GM18873 (cell line): Measurements from ENCODE around the gene GRIN3B.
A peak's percentile ranks its signal among the peaks of the same experiment; 100 is the strongest.

ENCODE experiments used
- ATAC-seq: cut with Tn5 transposase; IDR thresholded peaks from one replicate; pipeline ENCODE4 v1.9.1; 2021; ENCODE audit warnings: mild to moderate bottlenecking, moderate library complexity, moderate number of reproducible peaks; ENCODE audit not compliant: unreplicated experiment, low FRiP score

GRIN3B gene

DNA sequence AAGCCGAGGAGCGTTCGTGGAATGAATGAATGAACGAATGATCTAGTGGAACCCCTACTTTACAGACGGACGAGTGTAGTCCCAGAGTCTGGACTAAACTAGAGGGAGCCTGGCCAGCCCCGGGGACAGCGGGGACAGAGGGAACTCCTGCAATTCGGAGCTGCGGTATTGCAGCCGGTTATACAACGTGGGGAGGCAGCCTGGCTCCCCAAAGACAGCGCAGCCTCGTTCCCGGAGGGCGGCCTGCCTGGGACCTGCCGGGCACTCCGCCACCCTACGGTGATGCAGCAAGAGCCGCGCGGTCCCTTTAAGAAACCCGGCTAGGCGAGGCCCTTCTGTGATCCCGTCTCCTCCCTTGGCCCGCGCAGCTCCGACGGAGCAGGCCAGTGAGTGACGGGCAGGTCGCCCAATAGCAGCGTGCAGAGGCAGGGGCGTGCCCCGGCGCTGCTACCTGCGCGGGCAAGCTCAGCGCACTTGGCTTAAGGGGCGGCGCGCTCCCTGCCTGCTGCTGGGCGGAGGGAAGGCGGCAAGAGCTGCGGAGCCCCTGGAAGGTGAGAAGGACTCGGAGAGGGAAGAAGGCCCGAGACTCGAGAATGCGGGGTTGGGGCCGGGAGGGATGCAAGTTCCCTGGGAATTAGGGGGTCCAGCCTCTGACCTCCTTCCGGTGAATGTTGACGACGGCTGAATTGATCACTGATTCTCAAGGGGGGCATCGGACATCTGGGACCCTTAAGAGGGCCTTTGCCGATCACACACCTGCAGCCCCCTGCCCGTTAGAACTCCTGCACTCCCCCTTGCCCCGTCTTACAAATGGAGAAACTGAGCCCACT, 39.6 kb downstream of the GRIN3B start, which contains the start of gene ABCA7:
ABCA7 (plus strand) TSS at position 462 of the 830 bp plus-strand sequence. CDS start 1,255 bp downstream, outside the sequence.
- ATAC-seq = peak; percentile 63

DNA sequence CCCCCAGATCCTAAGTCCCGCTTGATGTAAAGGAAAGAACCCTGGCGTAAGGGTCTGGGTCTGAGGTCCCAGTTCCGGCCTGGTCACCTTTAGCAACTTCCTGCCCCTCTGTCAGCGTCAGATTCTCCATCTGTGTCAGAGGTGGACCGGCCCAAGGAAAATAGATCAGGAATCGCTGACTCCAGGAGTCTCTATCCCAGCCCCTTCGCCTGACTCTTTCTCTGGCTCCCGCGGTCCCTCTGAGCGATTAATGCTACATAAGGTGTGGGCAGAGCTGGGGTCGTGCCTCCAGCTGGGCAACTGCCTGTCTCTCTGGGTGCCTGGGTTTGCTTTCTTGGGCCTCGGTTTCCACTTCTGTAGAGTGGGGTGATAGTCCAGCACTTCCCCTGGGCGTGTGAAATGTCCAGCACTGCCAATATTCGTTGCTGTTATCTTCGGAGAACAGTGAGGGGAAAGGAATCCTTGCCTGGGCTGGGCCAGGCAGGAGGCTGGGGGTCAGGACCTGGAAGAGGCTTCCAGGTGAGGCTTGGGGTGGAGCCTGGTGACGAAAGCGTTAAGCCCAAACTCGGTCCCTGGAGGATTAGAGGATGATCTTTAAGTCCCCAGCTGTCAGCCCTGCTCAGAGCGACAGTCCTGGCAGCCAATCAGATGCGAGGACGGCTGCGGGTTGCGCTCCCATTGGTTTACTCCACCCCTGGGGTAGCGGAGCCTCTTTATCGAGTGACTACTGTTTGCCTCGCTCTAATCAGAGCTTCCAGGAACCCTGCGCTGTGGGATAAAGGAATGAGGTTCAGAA, 40.5 kb downstream of the GRIN3B start:
- ATAC-seq = peak; percentile 33

DNA sequence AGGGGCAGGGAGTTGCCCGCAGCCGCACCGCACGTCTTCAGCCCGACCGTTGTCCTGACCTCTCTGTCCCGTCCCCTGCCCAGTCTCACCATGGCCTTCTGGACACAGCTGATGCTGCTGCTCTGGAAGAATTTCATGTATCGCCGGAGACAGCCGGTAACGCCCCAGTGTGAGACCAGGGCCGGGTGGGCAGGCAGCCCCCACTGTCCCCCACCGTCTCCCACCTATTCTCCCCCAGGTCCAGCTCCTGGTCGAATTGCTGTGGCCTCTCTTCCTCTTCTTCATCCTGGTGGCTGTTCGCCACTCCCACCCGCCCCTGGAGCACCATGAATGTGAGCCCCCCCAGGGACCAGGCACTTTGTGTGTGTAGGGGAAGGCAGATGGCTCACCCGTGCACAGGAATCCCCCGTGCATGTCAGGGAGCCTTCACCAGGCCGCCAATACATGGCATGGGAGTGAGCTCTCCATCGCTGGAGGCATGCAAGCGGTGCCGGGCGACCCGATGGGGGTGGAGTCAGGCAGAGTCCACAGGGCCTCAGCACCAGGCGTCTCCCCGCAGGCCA, 41.1 kb downstream of the GRIN3B start:
- no peak for ATAC-seq

DNA sequence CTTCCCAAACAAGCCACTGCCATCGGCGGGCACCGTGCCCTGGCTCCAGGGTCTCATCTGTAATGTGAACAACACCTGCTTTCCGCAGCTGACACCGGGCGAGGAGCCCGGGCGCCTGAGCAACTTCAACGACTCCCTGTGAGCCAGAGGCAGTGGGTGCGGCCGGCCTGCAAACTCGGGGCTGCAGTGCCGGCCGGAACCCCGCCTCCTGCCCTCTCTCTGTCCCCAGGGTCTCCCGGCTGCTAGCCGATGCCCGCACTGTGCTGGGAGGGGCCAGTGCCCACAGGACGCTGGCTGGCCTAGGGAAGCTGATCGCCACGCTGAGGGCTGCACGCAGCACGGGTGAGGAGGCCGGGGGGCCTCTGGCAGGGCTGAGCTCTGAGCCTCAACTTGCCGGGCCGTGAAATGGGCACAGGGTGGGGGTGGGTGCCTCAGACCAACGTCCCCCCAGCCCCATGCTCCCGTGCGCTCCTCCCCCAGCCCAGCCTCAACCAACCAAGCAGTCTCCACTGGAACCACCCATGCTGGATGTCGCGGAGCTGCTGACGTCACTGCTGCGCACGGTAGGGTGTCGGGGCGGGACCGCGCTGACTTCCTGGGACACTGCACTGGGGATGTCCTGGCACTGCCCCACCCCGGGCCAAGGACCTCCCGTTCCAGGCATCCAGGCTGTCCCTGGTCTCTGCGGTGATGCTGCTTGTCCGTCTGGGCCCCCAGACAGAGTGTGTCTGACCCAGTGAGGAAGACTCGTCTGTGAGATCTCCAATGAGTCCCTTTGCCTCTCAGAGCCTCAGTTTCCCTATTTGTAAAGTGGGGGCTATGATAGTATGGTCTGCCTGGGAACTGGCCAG, 41.8 kb downstream of the GRIN3B start:
- no peak for ATAC-seq

DNA sequence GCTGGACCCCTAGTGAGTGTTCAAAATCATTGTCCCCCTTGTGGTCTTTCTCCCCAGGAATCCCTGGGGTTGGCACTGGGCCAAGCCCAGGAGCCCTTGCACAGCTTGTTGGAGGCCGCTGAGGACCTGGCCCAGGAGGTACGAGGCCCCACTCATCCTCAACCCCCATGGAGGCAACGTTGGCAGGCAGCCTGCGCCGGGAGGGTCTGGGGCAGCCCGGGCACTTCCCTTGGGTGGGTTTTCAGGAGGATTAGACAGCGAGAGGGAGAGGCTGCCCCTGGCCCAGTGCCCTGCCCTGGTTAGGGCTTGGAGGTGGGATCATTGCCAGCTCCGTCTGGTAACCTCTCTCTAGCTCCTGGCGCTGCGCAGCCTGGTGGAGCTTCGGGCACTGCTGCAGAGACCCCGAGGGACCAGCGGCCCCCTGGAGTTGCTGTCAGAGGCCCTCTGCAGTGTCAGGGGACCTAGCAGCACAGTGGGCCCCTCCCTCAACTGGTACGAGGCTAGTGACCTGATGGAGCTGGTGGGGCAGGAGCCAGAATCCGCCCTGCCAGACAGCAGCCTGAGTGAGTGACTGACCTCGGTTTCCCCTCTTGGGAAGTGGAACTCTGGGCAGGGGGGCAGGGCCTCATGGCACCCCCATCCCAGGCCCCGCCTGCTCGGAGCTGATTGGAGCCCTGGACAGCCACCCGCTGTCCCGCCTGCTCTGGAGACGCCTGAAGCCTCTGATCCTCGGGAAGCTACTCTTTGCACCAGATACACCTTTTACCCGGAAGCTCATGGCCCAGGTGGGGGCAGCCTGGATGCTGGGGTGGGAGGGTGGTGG, 42.7 kb downstream of the GRIN3B start:
- no peak for ATAC-seq

DNA sequence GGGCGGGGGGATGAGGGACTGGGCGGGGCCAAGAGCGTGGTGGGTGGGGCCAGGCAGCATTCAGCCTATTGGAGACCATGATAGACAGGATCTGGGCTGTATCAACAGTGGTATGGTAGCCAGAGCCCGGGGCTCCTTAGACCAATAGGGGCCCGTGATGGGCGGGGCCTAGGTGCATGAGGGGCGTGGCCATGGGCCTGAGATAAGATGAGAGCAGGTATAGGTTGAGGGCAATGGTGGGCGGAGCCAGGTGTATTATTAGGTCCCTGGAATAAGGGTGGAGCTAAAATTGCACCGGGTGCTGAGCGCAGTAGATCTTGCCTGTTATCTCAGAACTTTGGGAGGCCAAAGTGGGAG, 45.0 kb downstream of the GRIN3B start:
- ATAC-seq = no peak

DNA sequence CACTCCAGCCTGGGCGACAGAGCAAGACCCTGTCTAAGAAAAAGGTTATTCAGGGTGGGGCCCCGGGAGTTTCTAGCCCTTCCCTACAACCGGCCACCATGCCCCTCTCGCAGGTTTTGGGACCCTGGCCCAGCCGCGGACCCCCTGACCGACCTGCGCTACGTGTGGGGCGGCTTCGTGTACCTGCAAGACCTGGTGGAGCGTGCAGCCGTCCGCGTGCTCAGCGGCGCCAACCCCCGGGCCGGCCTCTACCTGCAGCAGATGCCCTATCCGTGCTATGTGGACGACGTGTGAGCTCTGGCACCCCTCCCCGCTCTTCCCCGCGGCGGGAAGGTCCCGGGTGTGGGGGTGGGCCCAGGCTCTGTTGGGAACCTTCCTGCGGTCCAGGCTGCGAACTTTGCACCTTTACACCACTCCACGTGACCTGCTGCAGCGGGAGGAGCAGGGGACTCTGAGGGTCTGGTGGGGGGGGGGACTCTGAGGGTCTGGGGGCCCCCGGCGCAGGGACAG, 46.0 kb downstream of the GRIN3B start:
- no peak for ATAC-seq

DNA sequence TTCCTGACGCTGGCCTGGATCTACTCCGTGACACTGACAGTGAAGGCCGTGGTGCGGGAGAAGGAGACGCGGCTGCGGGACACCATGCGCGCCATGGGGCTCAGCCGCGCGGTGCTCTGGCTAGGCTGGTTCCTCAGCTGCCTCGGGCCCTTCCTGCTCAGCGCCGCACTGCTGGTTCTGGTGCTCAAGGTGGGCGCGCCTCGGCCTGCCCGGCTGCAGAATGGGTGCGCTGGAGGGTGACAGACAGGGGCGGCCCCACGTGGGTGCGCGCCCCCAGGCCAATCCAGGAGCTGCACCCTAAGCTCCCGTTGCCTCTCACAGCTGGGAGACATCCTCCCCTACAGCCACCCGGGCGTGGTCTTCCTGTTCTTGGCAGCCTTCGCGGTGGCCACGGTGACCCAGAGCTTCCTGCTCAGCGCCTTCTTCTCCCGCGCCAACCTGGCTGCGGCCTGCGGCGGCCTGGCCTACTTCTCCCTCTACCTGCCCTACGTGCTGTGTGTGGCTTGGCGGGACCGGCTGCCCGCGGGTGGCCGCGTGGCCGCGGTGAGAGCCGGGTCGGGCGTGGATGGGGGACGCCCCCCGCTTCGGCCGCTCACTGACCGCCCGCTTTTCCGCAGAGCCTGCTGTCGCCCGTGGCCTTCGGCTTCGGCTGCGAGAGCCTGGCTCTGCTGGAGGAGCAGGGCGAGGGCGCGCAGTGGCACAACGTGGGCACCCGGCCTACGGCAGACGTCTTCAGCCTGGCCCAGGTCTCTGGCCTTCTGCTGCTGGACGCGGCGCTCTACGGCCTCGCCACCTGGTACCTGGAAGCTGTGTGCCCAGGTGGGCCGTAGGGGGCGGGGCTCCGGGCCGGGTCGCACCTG, 46.8 kb downstream of the GRIN3B start:
- no peak for ATAC-seq

DNA sequence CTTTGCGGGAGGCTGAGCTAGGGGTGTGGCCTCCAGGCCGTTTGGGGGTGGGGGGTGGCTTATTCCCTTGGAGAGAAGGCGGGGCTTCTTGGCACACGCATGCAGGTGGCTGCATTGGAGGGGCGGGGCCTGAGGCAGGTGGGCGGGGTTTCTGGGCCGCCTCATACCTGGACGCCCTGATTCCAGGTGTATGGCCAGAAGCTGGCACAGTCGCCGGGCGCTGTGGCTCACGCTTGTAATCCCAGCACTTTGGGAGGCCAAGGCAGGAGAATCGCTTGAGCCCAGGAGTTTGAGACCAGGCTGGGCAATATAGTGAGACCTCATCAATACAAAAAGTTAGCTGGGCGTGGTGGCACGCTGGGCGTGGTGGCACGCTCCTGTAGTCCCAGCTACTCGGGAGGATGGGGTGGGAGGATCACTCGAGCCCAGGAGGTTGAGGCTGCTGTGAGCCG, 47.5 kb downstream of the GRIN3B start:
- no peak for ATAC-seq

DNA sequence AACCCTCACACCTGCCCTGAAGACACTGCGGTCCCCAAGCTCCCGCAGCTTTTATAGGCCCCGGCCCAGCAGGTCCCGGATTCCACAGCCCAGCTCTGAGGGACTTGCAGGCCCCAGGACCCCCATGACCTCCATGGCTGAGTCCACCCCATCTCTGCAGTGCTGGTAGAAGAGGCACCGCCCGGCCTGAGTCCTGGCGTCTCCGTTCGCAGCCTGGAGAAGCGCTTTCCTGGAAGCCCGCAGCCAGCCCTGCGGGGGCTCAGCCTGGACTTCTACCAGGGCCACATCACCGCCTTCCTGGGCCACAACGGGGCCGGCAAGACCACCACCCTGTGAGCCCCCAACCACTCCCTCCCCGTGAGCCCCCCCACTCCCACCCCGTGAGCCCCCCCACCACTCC, 48.9 kb downstream of the GRIN3B start:
- no peak for ATAC-seq

DNA sequence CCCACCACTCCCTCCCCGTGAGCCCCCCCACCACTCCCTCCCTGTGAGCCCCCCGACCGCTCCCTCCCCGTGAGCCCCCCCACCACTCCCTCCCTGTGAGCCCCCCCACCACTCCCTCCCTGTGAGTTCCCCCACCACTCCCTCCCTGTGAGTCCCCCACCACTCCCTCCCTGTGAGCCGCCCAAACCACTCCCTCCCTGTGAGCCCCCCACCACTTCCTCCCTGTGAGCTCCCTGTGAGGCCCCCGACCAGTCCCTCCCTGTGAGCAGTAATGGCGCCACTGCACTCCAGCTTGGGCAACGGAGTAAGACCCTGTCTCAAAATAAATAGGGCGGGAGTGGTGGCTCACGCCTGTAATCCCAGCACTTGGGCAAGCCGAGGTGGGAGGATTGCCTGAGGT, 49.6 kb downstream of the GRIN3B start:
- no peak for ATAC-seq

DNA sequence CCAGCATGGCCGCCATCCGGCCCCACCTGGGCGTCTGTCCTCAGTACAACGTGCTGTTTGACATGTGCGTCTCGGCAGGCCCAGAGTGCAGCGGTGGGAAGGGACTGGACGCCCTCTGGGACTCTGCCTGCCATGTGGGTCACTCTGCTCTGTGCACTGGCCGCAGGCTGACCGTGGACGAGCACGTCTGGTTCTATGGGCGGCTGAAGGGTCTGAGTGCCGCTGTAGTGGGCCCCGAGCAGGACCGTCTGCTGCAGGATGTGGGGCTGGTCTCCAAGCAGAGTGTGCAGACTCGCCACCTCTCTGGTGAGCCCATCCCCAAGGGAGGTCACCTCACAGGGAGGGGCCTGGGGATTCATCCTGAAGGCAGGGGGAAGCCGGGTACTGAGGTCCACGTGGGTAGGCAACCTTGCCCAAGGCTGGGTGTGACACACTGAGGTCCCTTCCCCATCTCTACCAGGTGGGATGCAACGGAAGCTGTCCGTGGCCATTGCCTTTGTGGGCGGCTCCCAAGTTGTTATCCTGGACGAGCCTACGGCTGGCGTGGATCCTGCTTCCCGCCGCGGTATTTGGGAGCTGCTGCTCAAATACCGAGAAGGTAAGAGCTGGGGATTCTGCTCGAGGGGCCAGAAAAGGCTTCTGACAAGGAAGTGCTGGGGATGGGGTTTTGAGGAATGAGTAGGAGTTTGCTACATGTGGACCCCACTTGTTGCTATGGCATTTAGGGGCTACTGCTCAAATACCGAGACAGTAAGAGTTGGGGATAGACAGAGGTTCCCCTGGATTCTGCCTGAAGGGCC, 51.0 kb downstream of the GRIN3B start:
- no peak for ATAC-seq

DNA sequence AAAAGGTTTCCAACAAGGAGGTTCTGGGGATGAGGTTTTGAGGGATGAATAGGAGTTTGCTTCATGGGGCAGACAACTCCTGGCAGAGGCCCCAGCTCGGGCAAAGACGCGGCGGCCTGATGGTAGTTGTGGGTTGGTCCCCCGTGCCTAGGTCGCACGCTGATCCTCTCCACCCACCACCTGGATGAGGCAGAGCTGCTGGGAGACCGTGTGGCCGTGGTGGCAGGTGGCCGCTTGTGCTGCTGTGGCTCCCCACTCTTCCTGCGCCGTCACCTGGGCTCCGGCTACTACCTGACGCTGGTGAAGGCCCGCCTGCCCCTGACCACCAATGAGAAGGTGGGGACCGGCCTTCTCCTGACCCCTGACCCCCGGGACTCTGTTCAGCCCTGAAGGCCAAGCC, 51.6 kb downstream of the GRIN3B start:
- no peak for ATAC-seq

DNA sequence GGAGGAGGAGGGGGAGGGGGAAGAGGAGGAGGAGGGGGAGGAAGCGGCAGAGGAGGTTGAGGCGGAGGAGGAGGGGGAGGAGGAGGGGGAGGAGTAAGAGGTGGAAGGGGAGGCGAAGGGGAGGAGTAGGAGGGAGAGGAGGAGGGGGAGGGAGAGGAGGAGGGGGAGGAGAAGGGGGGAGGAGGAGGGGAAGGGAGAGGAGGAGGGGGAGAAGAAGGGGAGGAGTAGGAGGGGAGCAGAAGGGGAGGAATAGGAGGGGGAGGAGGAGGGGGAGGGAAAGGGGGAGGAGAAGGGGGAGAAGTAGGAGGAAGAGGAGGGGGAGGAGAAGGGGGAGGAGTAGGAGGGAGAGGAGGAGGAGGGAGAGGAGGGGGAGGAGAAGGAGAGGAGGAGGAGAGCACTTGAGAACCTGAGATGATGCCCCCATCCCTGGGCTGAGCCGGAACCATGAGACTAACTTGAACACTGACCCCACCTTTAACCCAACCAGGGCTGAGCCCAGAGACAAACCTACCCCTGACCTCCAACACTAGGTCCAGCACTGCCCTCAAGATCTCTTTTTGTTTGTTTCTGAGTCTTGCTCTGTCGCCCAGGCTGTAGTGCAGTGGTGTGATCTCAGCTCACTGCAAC, 52.2 kb downstream of the GRIN3B start:
- ATAC-seq = no peak

DNA sequence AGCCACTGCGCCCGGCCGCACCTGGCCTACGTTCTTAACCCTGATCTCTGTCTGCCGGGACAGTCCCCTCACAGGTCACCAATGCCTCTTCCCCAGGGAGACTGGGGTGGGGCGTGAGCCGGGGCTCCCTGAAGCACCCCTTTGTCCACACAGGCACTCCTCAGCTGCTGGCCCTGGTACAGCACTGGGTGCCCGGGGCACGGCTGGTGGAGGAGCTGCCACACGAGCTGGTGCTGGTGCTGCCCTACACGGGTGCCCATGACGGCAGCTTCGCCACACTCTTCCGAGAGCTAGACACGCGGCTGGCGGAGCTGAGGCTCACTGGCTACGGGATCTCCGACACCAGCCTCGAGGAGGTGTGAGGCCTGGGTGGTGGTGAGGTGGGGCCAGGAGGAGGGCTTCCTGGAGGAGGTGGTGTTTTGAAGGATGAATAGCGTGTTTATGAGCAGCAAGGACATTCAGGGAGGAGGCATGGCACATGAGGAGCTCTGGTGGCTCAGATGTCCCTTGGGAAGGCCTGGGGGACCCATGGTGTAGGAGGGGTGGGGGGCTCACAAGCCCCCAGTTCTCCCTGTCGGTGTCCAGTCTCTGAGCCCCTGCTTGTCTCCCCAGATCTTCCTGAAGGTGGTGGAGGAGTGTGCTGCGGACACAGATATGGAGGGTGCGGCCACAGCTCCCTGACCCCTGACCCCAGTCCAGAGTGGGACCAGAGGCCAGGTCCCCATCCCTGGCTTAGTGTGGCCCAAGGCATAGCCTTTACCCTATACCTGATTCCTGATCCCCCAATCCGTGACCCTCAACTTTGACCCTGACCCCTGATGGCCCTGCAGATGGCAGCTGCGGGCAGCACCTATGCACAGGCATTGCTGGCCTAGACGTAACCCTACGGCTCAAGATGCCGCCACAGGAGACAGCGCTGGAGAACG, 53.2 kb downstream of the GRIN3B start:
- ATAC-seq = no peak
